ENCODE data around the gene SF3B5.

DNA sequence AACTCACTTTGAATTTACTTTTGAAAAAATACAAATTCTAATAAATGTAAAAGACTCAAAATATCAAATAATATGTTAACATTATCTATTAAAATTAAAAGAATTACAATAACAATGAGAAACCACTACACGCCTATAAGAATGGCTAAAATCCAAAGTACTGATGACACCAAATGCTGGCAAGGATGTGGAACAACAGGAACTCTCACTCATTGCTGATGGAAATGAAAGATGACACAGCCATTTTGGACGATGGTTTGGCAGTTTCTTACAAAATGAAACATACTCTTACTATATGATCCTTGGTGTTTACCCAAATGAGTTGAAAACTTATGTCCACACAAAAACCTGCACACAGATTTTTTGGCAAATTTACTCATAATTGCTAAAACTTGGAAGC lies 39.4 kb upstream of the SF3B5 start:
- TF ChIP-seq POLR2AphosphoS5 (IDR thresholded peaks at IDR 0.05; ENCODE audit: low read depth) (no peak), ZNF331 (CRISPR knock-in tag; IDR thresholded peaks at IDR 0.05; ENCODE audit: low read depth) (no peak), STAT1 (IDR thresholded peaks at IDR 0.05; ENCODE audit: unreplicated experiment) (no peak), CREB1 (CRISPR knock-in tag; IDR thresholded peaks at IDR 0.05; ENCODE audit: low read depth) (no peak), NANOG (IDR thresholded peaks at IDR 0.05; ENCODE audit: borderline replicate concordance) (no peak), EZH2phosphoT487 (IDR thresholded peaks at IDR 0.05; ENCODE audit: unreplicated experiment) (no peak), ZNF462 (CRISPR knock-in tag; IDR thresholded peaks at IDR 0.05) (no peak), REST (IDR thresholded peaks at IDR 0.05; ENCODE audit: unreplicated experiment) (no peak), EZH2 (IDR thresholded peaks at IDR 0.05; ENCODE audit: low read depth, unreplicated experiment) (no peak), ZNF114 (CRISPR knock-in tag; IDR thresholded peaks at IDR 0.05) (no peak), ETS1 (IDR thresholded peaks at IDR 0.05) (no peak), JUNB (IDR thresholded peaks at IDR 0.05; ENCODE audit: unreplicated experiment) (no peak)
- TF ChIP-seq, protein P1, sequence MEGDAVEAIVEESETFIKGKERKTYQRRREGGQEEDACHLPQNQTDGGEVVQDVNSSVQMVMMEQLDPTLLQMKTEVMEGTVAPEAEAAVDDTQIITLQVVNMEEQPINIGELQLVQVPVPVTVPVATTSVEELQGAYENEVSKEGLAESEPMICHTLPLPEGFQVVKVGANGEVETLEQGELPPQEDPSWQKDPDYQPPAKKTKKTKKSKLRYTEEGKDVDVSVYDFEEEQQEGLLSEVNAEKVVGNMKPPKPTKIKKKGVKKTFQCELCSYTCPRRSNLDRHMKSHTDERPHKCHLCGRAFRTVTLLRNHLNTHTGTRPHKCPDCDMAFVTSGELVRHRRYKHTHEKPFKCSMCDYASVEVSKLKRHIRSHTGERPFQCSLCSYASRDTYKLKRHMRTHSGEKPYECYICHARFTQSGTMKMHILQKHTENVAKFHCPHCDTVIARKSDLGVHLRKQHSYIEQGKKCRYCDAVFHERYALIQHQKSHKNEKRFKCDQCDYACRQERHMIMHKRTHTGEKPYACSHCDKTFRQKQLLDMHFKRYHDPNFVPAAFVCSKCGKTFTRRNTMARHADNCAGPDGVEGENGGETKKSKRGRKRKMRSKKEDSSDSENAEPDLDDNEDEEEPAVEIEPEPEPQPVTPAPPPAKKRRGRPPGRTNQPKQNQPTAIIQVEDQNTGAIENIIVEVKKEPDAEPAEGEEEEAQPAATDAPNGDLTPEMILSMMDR (conservative IDR thresholded peaks at IDR 0.05; ENCODE audit: low read depth in 2 of 2): no peak

Measured in GM23338 (cell line).